Heart left ventricle (tissue), 13 donors: ENCODE results near the gene ACP4.

ENCODE experiments used
- POLR2A ChIP-seq, 2 donors: fragments of 450-650 bp; IDR thresholded peaks; one replicate each; pipeline ENCODE4 v1.6.1; 2017; ENCODE audit warnings: antibody characterized with exemption in 2 of 2, mild to moderate bottlenecking in 2 of 2, moderate library complexity in 2 of 2
- TF ChIP-seq, protein P1 (sequence below), 12 donors: fragments of 200-600 bp; sonication (generic) in 4 of 12; IDR thresholded peaks; one replicate each; pipeline versions ENCODE4 v1.5.0 to v1.8.0; 2018 to 2022; ENCODE audit warnings: antibody characterized with exemption in 12 of 12, mild to moderate bottlenecking in 5 of 12
- donor health status: ischemic (EF 13 %, LVEDD 7.1; RV severe dilation, severe dysfunction).
- donor health status: DM: no; HTN: yes; CAD: no.
- donor health status: DM: no; HTN: no; CAD: no.
- donor health status: ischemic (EF 25% LVEDD 6.9; RV normal size, moderate dysfunction).
- donor health status: ischemic (EF 25% LVEDD 5.7; RV mildly dilated, moderate dysfunction).
- donor health status: ischemic (EF 35%, LVEDD 5.7; RV mildly dilated, moderate dysfunction).
- donor health status: nonischemic (EF 11% LVEDD 7.7; RV severe dilation, severe dysfunction).
- donor health status: DM: yes; HTN: yes; CAD: no.
- donor health status: PGD.
- donor health status: ischemic (EF 29% LVEDD 5.4; RV normal size, mild dysfunction).
- donor health status: nonischemic (EF 23%, LVEDD 6.1; RV moderate dilation, normal function).

DNA sequence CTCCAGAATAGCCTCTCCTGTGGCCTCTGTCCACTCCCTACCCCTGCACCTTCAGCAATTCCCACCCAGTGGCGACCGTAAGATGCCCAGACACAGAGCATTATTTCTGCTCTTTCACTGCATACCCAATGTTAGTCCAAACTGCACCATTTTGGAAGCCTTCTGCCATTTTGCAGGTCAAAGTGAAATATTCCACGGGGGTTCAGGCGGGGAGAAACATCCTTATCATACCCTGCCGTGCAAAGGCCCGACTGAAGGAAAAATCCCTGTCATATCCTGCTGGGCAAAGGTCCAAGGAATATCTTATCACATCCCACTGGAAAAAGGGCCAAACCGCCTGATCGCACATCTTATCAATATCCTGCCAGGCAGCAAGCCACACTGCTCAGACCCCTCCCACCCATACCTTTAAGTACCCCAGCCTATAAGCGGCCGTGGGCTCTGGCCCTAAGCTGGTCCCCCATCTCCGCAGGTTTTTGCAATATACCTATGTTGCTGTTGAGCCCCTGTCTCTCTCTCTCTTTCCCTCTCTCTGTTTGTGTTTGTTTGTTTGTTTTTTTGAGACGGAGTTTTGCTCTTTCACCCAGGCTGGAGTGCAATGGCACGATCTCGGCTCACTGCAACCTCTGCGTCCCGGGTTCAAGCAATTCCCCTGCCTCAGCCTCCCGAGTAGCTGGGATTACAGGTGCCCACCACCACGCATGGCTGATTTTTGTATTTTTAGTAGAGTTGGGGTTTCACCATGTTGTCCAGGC lies 48.9 kb upstream of the ACP4 start:
- TF ChIP-seq, protein P1, sequence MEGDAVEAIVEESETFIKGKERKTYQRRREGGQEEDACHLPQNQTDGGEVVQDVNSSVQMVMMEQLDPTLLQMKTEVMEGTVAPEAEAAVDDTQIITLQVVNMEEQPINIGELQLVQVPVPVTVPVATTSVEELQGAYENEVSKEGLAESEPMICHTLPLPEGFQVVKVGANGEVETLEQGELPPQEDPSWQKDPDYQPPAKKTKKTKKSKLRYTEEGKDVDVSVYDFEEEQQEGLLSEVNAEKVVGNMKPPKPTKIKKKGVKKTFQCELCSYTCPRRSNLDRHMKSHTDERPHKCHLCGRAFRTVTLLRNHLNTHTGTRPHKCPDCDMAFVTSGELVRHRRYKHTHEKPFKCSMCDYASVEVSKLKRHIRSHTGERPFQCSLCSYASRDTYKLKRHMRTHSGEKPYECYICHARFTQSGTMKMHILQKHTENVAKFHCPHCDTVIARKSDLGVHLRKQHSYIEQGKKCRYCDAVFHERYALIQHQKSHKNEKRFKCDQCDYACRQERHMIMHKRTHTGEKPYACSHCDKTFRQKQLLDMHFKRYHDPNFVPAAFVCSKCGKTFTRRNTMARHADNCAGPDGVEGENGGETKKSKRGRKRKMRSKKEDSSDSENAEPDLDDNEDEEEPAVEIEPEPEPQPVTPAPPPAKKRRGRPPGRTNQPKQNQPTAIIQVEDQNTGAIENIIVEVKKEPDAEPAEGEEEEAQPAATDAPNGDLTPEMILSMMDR (IDR thresholded peaks at IDR 0.05) = no peak
- no peak for TF ChIP-seq POLR2A (IDR thresholded peaks at IDR 0.05)
